ENCODE measurements around the gene ZEB1.
"Not testable (repeated sequence)": the region's sequence is repeated elsewhere in the genome, so short reads cannot be mapped to it uniquely, and the experiment has no call there.

The ZEB1 gene

GRCh38 chr10:31427334-31427733 lies 108.3 kb downstream of the ZEB1 start:
- DNase-seq: not testable (repeated sequence)

- not testable (repeated sequence) for DNase-seq
Measured at GRCh38 chr10:31428499-31428898, 109.5 kb downstream of the ZEB1 start.

GRCh38 chr10:31431021-31431420 lies 112.0 kb downstream of the ZEB1 start:
- DNase-seq: no peak

- no peak for DNase-seq
Measured at GRCh38 chr10:31437959-31438358, 118.9 kb downstream of the ZEB1 start.

GRCh38 chr10:31451766-31452165 lies 132.8 kb downstream of the ZEB1 start:
- no peak for DNase-seq

GRCh38 chr10:31456468-31456867 lies 137.5 kb downstream of the ZEB1 start:
- DNase-seq: no peak

- DNase-seq: no peak
Measured at GRCh38 chr10:31457858-31458257, 138.8 kb downstream of the ZEB1 start.

- no peak for DNase-seq
Measured at GRCh38 chr10:31458974-31459373, 140.0 kb downstream of the ZEB1 start.

GRCh38 chr10:31460242-31460641 lies 141.2 kb downstream of the ZEB1 start:
- no peak for DNase-seq

GRCh38 chr10:31464552-31464951 lies 145.5 kb downstream of the ZEB1 start:
- no peak for DNase-seq

GRCh38 chr10:31466313-31466712 lies 147.3 kb downstream of the ZEB1 start:
- no peak for DNase-seq

- no peak for DNase-seq
Measured at GRCh38 chr10:31467791-31468535, 148.9 kb downstream of the ZEB1 start.

- no peak for DNase-seq
Measured at GRCh38 chr10:31468536-31468859, 149.5 kb downstream of the ZEB1 start.

GRCh38 chr10:31475519-31475918 lies 156.5 kb downstream of the ZEB1 start:
- no peak for DNase-seq

GRCh38 chr10:31476088-31476487 lies 157.1 kb downstream of the ZEB1 start:
- no peak for DNase-seq

- no peak for DNase-seq
Measured at GRCh38 chr10:31477584-31477983, 158.6 kb downstream of the ZEB1 start.

GRCh38 chr10:31479752-31480151 lies 160.7 kb downstream of the ZEB1 start:
- DNase-seq: no peak

- DNase-seq: no peak
Measured at GRCh38 chr10:31483546-31483945, 164.5 kb downstream of the ZEB1 start.

- no peak for DNase-seq
Measured at GRCh38 chr10:31484431-31485135, 165.6 kb downstream of the ZEB1 start.

- no peak for DNase-seq
Measured at GRCh38 chr10:31490858-31491504, 172.0 kb downstream of the ZEB1 start.

GRCh38 chr10:31507427-31507826 lies 188.4 kb downstream of the ZEB1 start:
- DNase-seq: no peak

GRCh38 chr10:31508234-31508633 lies 189.2 kb downstream of the ZEB1 start:
- DNase-seq: no peak

GRCh38 chr10:31508882-31509281 lies 189.9 kb downstream of the ZEB1 start:
- no peak for DNase-seq

- DNase-seq: no peak
Measured at GRCh38 chr10:31509989-31510388, 191.0 kb downstream of the ZEB1 start.
